HepG2 (cell line): ENCODE data around the gene NAALADL1.

Source experiments
- CTCF ChIP-seq: sonication (generic); formaldehyde crosslinking; IDR thresholded peaks from 2 replicates; pipeline ENCODE4 v1.5.0; 2020; ENCODE audit warnings: mild to moderate bottlenecking, missing genetic modification reagents, moderate library complexity
- FOXK1 ChIP-seq: sonication (generic); formaldehyde crosslinking; IDR thresholded peaks from 2 replicates; pipeline ENCODE4 v1.4.0; 2020; ENCODE audit warnings: low read depth, missing genetic modification reagents, borderline replicate concordance
- FUBP1 ChIP-seq: sonication (generic); formaldehyde crosslinking; IDR thresholded peaks from 2 replicates; pipeline ENCODE4 v1.5.1; 2020; ENCODE audit warnings: missing genetic modification reagents, mild to moderate bottlenecking, borderline replicate concordance
- KDM4B ChIP-seq: sonication (generic); formaldehyde crosslinking; IDR thresholded peaks from 2 replicates; pipeline ENCODE4 v1.4.0; 2020; ENCODE audit warnings: missing genetic modification reagents
- MLLT10 ChIP-seq: sonication (generic); formaldehyde crosslinking; IDR thresholded peaks from 2 replicates; pipeline ENCODE4 v1.4.0; 2020; ENCODE audit warnings: missing genetic modification reagents
- PAWR ChIP-seq: sonication (generic); formaldehyde crosslinking; IDR thresholded peaks from 2 replicates; pipeline ENCODE4 v1.4.0; 2020; ENCODE audit warnings: missing genetic modification reagents, mild to moderate bottlenecking, borderline replicate concordance
- POLR2AphosphoS5 ChIP-seq: IDR thresholded peaks from 2 replicates; pipeline ENCODE4 v1.6.1; 2012; ENCODE audit warnings: low read depth, low read length
- RAD21 ChIP-seq: fragments of 450-650 bp; formaldehyde crosslinking; IDR thresholded peaks from 2 replicates; pipeline ENCODE4 v1.5.0; 2020; ENCODE audit warnings: mild to moderate bottlenecking
- TCF7L2 ChIP-seq: IDR thresholded peaks from 2 replicates; pipeline ENCODE4 v1.6.1; 2011; ENCODE audit warnings: mild to moderate bottlenecking, low read depth, low read length, moderate library complexity
- ZC3H13 ChIP-seq: sonication (generic); formaldehyde crosslinking; IDR thresholded peaks from 2 replicates; pipeline ENCODE4 v1.8.1; 2023; ENCODE audit warnings: mild to moderate bottlenecking, missing genetic modification reagents, moderate library complexity
- ZNF512 ChIP-seq: sonication (generic); formaldehyde crosslinking; IDR thresholded peaks from 2 replicates; pipeline ENCODE4 v1.4.0; 2020; ENCODE audit warnings: mild to moderate bottlenecking, missing genetic modification reagents

GRCh38 chr11:65002706-65003105 is 55.6 kb downstream of the NAALADL1 start:
- no peak for TF ChIP-seq MLLT10
- no peak for TF ChIP-seq ZC3H13 (CRISPR knock-in tag)
- TF ChIP-seq FOXK1 (CRISPR knock-in tag), result no peak
- TF ChIP-seq ZNF512 (CRISPR knock-in tag), result no peak
- TF ChIP-seq TCF7L2, result no peak
- TF ChIP-seq POLR2AphosphoS5, result no peak
- TF ChIP-seq RAD21, result no peak
- no peak for TF ChIP-seq KDM4B (CRISPR knock-in tag)
- TF ChIP-seq CTCF (CRISPR knock-in tag), result no peak
- no peak for TF ChIP-seq PAWR (CRISPR knock-in tag)
- no peak for TF ChIP-seq FUBP1 (CRISPR knock-in tag)
